KBM-7 (cell line): ENCODE data around the gene FRMD4A.
"Not testable (repeated sequence)": the region's sequence is repeated elsewhere in the genome, so short reads cannot be mapped to it uniquely, and the experiment has no call there.

ENCODE experiments used
- DNase-seq: peaks from one replicate; pipeline ENCODE4 v3.0.0-alpha.2; 2015
- in situ Hi-C: fragments of 300-500 bp; cut with MboI; formaldehyde crosslinking; loops from 2 replicates; pipeline ENCODE4 v1.14.3; 2020; ENCODE audit warnings: low sequenced_read_pairs, low pct_unique_long_range_greater_than_20kb, mixed read lengths

FRMD4A gene

DNA sequence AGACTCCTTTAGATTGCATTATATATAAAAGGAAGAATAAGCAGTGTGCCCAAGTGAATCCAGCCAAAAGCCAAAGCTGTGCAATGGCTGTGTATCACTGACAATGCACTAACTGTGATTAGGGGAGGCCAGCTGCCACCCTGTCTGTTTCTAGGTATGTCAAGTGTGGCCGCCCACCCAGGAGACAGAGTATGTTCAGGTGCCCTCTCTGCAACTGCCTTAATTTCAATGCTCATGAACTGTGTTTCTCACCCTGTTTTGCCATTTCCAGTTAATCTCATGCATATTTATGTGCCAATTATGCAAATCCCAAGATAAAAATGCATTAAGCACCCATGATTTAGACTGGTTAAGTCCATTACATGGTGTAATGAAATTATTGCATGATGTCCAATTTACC, 159.4 kb downstream of the FRMD4A start:
- in situ Hi-C loops, result no loop called here
- DNase-seq, result no peak

DNA sequence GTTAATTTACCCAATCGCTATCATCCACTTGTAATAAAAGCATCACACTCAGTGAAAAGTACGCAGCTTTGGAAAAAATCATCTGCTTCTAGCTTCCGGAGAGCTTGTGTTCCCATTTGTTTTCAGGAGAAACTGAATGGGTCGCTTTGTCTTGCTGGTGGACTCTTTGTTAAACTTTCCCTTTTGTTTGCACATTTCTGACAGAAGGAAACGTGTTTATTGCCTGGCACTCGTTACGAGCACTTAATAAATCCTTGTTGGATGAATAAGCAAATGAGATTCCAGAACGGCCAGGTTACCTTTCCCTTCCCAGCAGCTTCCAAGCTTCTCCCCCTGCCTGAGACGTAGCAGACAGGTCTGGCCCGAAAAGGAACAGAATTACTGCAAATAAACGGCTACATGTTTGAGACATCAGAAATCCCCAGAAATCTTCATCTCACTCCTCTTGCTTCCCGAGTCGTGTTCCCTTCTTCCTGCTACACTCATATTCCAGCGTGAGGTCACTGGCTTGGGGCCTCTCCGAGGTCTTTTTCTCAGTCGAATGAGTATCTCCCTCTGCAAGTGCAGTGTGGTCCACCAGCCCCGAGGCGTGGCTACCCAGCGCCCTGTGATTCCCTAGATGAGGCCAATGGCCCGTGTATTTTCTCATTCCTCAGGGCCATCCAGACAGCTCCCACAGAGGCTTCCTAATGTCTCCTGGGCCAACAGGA, 167.2 kb downstream of the FRMD4A start:
- no peak for DNase-seq
- in situ Hi-C loops, result no loop called here

DNA sequence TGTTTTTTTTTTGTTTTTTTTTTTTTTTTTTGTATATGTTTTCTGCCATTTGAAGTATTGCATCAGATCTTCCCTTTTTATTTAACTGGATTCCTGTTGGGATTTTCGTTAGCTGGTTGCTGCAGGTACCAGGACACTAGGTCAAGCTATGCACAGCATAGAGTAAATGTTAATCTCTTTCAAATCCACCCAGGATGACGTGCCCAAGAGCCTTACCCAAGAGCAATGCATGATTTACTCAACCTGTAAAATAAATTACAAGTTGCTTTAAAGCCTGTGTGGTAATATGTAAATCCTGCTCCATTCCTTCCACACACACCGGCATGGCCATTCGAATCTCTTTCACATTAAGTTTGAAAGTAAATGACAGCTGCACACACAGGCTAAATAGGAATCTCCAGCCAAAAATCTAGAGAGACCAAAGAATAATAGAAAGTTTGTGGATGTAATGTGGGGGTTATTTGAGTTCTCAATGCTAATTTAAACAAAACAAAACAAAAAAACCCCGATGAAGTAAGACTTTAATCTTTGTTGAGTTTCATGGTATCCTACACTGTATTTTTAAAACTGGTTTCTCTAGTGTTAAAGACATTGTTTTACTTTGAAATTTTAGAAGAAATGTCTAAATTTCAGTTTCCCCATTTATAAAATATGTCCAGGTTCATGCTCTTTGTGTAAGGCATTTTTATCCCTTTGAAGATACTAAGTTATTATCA, 167.9 kb downstream of the FRMD4A start:
- in situ Hi-C loops, result no loop called here
- no peak for DNase-seq

DNA sequence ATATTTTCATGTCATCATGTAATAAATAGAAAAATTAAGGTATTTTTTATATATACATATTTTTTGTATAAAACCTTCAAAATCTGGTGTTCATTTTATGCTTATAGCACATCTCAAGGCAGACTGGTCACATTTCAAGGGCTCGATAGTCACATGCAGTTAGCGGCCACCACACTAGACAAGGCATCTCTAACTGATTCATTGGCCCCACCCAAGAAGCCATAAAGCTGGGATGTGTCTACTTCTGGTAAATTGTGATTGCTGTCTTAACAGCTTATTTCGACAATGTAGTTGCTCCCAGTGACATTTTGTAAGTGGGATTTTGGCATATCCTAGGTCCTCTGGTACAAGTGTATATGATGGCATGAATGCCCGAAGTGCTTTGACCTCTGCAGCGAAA, 168.7 kb downstream of the FRMD4A start:
- in situ Hi-C loops, result no loop called here
- no peak for DNase-seq

DNA sequence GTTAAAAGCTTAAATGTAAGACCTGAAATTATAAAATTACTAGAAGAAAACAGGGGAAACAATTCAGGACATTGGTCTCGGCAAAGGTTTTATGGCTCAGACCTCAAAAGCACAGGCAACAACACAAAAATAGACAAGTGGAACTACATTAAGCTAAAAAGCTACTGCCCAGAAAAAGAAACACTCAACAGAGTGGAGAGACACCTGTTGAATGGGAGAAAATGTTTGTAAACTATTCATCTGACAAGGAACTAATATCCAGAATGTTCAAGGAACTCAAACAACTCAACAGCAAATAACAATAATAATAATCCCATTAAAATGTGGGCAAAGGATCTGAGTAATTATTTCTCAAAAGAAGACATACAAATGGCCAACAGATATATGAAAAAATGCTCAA, 170.4 kb downstream of the FRMD4A start:
- in situ Hi-C loops, result no loop called here
- no peak for DNase-seq

DNA sequence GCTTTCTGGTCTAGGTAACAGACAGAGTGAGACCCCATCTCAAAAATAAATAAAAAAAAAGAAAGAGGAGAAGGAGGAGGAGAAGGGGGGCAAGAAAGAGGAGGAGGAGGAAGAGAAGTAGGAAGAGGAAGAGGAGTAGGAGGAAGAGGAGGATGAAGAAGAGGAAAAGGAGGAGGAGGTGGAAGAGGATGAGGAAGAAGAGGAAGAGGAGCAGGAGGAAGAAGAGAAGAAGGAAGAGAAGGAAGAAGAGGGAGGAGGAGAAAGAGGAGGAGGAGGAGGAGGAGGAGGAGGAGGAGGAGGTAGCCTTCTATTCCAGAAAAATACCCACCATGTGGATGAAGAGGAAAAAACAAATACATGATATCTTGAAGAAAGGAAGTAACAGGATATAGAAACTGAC, 172.1 kb downstream of the FRMD4A start:
- in situ Hi-C loops, result no loop called here
- no peak for DNase-seq

DNA sequence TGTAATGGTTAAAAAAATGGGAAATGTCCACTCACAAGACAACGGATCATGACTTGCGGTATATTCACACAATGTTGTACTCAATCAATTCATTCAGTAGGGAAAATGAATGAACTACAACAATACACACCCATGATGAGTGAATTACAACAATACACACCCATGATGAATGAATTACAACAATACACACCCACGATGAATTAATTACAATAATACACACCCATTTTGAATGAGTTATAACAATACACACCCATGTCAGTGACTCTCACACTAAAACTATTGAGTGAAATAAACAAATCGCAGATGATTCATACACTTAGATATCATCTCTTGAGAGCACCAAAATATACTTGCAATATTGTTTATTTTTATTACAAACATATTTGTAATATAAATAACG, 174.6 kb downstream of the FRMD4A start:
- DNase-seq, result no peak
- in situ Hi-C loops, result no loop called here

DNA sequence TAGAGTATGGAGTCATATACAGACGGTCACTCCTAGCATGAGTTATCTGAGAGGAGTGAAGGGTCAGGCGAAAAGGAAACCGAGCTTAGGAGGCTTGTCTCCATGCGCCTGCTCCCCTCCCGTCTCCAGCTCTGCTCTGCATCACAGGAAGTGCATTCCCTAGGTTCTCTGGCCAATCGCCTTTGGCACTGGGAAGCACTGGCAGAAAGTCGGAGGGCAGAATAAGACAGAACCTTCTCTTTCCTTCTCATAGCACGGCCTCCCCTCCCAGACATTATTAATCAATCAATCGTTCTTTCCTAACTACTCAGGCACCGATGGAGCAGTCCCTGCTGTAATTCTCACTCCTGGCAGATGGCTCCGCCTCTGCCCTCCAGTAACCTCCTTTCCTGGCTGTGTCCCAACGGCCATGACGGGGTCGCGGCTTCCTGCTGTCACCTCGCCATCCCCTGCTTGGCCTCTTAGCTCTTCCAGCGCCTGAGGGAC, 177.1 kb downstream of the FRMD4A start:
- no peak for DNase-seq
- in situ Hi-C loops, result no loop called here

DNA sequence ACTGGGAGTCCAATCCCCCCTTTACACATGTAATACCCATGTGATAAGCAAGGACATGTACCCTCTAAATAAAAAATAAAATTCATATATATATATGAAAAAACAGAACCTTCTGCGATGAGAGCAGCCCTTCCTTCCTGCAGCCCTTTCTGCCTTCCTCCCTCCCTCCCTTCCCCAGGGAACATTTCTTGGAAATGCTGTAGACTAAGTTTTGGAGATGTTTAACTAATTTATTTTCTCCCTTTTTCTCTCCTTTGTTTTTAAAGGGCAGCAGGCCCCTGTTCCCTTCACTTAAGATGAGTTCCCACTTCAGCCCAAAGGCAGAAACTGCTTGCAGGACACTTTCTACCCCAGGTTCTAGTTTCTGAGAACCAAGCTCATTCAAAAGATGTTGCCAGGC, 179.2 kb downstream of the FRMD4A start:
- in situ Hi-C loops, result no loop called here

DNA sequence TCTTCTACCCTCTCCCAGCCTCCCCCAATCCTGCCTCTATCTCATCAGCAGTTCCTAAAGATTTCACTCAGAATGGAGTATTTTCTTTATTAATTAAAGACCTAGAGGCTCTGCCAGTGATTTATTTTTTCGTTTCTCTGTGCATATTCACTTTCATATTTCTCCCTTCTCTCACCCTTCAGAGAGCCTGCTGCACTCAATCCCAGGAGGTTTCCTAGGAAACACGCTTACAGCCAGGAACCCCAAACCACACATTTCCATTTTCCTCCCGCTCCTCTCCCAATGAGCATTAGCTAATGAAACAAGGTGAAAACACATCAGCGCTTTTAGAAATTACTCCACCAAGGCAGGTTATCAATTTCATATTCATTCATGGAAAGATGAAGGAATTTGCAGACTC, 180.2 kb downstream of the FRMD4A start:
- DNase-seq, result no peak
- in situ Hi-C loops, result no loop called here

More for the DNA sequence above, 179.2 kb downstream of the FRMD4A start:
- DNase-seq, result no peak

DNA sequence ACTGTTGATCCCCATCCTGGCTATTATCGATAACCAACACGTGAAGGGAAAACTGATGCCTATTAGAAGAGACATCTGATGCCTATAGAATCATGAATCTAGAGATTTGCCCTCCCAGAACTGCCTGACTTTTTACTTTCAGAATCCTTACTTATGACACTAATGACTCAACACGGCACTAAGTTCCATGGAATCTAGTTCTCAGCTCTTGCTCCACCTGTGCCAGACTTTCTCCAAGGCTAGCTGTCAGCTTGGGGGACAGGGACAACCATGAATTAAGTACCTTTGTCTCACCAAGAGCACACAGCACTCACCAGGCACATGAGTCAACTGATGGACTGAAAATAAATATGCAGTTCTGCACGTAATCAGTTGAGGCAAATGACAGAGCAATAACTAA, 184.2 kb downstream of the FRMD4A start:
- DNase-seq, result no peak
- in situ Hi-C loops, result no loop called here

DNA sequence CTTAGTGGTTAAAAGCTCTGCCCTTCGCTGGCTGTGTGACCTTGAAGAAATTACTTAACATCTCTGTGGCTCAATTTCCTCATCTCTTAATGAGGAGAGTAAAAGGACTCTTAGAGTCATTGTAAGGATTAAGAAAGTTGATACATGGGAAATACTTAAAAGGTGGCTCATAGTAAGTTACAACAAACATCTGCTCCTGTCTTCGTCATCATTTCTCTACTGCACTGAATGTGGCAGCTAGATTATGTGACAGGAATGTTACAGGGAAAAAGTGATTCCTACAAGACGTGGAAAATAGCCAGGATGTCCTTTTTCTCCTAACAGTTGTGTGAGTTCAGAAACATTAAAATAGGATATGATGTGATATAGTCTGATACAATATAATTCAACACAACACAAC, 184.7 kb downstream of the FRMD4A start:
- in situ Hi-C loops, result no loop called here
- DNase-seq, result no peak

DNA sequence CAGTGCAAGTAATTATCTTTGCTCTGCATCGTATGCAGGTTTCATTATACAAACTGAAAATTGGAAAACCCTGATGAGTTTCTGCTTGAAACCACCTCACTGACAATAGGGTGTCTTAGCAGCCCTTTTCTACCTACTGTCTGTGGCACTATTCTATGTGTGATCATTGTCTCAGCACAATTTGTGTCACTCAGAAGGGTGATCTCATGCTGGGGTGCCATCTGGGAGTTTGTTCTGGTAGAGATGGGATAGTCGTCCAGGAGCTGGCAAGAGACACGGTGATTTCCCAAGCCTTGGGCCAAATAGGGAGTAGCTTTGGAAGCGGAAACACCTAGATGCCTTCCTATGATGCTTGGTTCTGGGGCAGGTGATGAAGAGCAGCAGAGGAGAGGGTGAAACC, 186.3 kb downstream of the FRMD4A start:
- no peak for DNase-seq
- in situ Hi-C loops, result no loop called here

DNA sequence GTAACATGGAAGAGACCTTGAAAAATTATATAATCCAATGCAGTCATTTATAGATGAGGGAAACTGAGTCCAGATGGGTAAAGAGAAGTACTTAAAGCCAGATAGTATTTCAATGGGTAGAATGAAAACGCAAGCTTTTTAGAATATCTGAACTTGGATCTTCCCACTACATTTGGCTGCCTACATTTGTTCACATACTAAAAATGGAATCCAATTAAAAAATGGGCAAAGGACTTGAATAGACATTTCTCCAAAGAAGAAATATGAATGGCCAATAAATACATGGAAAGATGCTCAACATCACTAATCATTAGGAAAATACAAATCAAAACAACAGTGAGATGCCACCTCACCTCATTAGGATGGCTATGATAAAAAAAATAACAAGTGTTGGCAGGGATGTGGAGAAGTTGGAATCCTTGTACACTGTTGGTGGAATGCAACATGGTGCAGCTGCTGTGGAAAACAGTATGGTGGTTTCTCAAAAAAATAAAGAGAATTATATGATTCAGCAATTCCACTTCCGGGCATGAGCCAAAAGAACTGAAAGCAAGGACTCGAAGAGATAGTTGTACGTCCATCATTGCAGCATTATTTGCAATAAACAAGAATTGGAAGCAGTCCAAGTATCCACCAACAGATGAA, 188.0 kb downstream of the FRMD4A start:
- DNase-seq, result no peak
- in situ Hi-C loops, result no loop called here

DNA sequence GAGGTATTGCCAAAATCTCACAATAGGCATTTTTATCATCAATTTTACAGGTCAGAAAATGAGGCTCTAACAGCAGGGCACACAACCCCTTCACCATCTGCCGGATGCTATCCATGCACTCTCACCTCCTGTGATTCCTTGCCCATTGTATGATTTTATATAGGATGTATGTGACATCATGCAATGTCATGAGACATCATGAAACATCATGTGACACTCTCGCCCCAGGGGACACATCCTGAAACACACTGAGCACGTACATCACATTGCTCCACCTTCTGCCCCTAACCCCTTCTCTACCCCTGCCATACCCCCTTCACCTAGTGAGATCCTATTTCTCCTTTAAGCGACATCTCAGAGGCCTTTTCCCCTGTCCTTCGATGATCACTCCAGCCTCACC, 189.4 kb downstream of the FRMD4A start:
- in situ Hi-C loops, result no loop called here
- DNase-seq, result no peak

DNA sequence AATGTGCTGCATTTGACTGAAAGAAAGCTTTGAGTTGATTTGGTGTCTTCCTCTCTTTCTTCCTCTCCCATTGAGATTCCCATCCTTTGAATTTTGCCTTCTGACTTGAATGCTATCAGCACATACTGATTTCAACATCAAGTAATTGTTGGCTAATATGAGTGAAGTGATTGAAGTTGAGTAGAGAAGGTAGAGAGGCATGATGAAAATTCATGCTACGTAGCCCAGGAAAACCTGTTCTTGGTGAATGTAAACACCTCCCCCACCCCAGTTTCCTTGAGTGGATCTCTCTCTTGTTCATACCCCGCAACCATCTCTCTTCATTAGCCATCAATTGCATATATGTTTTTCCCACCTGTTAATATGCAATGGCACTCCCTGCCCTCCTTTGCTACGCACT, 193.3 kb downstream of the FRMD4A start:
- no peak for DNase-seq
- in situ Hi-C loops, result no loop called here

DNA sequence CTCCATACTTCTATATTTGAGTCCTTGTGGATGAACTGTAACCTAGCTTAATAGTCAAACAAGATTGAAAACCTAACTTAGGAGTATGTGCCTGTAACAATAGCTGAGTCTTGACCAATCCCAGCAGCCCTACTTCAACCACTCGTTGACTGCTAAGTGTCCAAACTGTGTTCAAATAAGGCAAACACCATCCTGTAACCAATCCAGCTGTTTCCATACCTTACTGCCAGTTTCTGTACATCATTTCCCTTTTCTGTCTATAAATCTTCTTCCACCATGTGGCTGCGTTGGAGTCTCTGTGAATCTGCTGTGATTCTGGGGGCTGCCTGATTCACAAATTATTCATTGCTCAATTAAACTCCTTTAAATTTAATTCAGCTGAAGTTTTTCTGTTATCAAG, 195.5 kb downstream of the FRMD4A start:
- DNase-seq, in situ Hi-C loops: not testable (repeated sequence)

DNA sequence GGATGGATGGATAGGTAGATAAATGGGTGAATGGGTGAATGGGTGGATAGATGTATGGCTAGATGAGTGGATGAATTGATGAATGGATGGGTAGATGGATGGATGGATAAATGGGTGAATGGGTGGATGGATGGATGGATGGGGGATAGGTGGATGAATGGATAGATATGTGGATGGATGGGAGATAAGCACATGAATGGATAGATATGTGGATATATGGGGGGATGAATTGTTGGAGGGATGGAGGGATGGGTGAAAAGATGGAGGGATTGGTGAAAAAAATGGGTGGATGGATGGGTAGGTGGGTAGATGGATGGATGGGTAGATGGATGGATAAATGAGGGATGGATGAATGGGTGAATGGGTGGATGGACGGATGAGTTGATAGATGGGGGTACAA, 196.4 kb downstream of the FRMD4A start:
- no peak for DNase-seq
- in situ Hi-C loops, result no loop called here

DNA sequence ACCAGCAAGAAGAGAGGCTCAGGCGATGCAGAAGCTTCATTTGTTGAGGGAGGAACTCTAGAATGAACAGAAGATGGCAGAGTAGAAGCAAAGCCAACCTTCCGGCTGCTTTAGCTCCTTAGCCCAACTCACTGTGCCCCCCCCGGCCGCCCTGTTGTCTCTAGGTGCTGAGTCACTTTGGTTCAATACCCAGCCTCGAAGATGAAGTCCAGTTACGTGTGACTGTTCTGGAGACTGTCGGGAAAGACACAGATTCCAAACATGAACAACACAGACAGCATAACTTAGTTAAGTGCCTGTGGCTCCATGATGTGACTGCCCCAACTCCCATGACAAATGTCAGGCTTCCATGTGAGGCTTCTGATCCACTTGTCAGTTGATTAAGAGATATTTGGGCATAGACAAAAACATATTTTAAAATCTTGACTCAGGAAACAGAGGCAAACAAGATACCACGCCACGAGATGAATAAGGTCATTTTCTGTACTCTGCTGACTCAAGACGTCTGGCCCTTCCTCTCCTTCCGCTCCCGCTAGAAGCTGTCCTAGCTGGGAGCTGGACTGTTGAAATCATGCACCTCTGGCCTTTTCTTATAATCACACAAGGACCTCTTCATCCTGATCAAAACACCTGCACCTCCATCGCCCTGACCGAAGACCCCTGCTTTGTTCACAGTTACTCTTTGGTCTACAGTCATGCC, 199.3 kb downstream of the FRMD4A start:
- in situ Hi-C loops, result no loop called here
- no peak for DNase-seq

DNA sequence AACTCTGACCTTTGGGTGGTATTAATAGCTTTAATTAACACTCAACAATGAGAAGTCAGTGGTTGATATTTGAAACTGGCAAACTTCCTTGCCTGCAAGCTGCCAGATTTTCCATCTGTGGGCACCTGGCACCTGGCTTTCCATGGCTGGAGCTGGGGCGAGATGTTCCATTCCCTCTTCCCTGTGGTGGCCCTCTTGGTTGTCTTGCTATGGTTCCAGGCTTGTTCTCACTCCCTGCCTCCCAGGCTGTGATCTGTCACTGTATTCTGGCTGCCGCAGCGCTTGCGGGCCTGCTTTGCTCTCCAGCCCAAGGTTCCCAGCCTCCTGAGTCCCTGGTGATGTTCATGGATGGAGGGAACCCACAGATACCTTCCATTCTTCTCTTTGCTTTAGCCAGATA, 201.0 kb downstream of the FRMD4A start:
- in situ Hi-C loops, result no loop called here
- no peak for DNase-seq
